ENCODE data around the gene NFATC1.

The NFATC1 gene

GRCh38 chr18:79578396-79579260, 182.9 kb downstream of the NFATC1 start:
- DNase-seq: no peak

All from activated CD4-positive, alpha-beta T cell treated with anti-CD3 and anti-CD28 coated beads for 48 hours (primary cell).